IMR-90 (cell line): ENCODE results near the gene ZNF827. TPM values are rescaled to one million over a fixed set of nuclear protein-coding genes. Genes with fewer than 3 reads are reported as not detected.

ENCODE experiments used
- ATAC-seq: fragments of 200-7000 bp; cut with Tn5 transposase; 2 replicates; pipeline ENCODE4 v1.9.1; 2020; ENCODE audit warnings: low read depth, mild to moderate bottlenecking, moderate library complexity
- BruUV-seq: library from RNA; stranded (reverse); fragments of 400-500 nt; replicated peaks from 2 replicates; lab custom pipeline; 2021; lab: Mats Ljungman, UMichigan
- CTCF ChIA-PET: fragments of 300-600 bp; formaldehyde crosslinking; extraction: SDS; loops from one replicate; lab custom pipeline; 2021; ENCODE audit warnings: antibody characterized with exemption; lab: Yijun Ruan, JAX
- POLR2A ChIA-PET: fragments of 300-600 bp; sonication (Branson Sonifier 250); formaldehyde crosslinking; loops from one replicate; lab custom pipeline; 2022; ENCODE audit warnings: antibody characterized with exemption; ENCODE audit not compliant: unreplicated experiment; lab: Charles Lee
- DNase-seq: peaks from one replicate; pipeline ENCODE4 v3.0.0; 2013
- H2AFZ ChIP-seq: replicated peaks from 2 replicates; pipeline ENCODE3; 2013; ENCODE audit warnings: low read length, mild to moderate bottlenecking; ENCODE audit not compliant: poor library complexity
- H2AK5ac ChIP-seq: 2 replicates; pipeline ENCODE4 v1.6.1; 2013; ENCODE audit warnings: low read depth, low read length, inconsistent platforms
- H2AK9ac ChIP-seq: replicated peaks from 2 replicates; pipeline ENCODE3; 2013; ENCODE audit warnings: mild to moderate bottlenecking, low read depth, low read length, moderate library complexity; ENCODE audit not compliant: poor library complexity
- H2BK120ac ChIP-seq: 2 replicates; pipeline ENCODE4 v1.6.1; 2013; ENCODE audit warnings: low read depth, low read length, inconsistent platforms
- H2BK15ac ChIP-seq: 3 replicates; pipeline ENCODE4 v1.6.1; 2013; ENCODE audit warnings: low read depth, low read length, inconsistent platforms
- H2BK20ac ChIP-seq: 2 replicates; pipeline ENCODE4 v1.6.1; 2013; ENCODE audit warnings: low read depth, mild to moderate bottlenecking, inconsistent platforms, low read length, moderate library complexity
- H2BK5ac ChIP-seq: 2 replicates; pipeline ENCODE4 v1.6.1; 2013; ENCODE audit warnings: mild to moderate bottlenecking, low read depth, low read length, inconsistent platforms; ENCODE audit not compliant: poor library complexity, severe bottlenecking
- H3K14ac ChIP-seq: replicated peaks from 2 replicates; pipeline ENCODE4 v1.6.1; 2013; ENCODE audit warnings: low read depth, low read length, inconsistent platforms
- H3K18ac ChIP-seq: 2 replicates; pipeline ENCODE4 v1.6.1; 2013; ENCODE audit warnings: low read depth, low read length, control low read depth
- H3K23ac ChIP-seq: 2 replicates; pipeline ENCODE4 v1.6.1; 2013; ENCODE audit warnings: low read depth, low read length, inconsistent platforms
- H3K27ac ChIP-seq: 2 replicates; pipeline ENCODE4 v1.5.1; 2013; ENCODE audit warnings: mild to moderate bottlenecking, control low read depth, low read length; ENCODE audit not compliant: insufficient read depth
- H3K27me3 ChIP-seq: 2 replicates; pipeline ENCODE4 v1.6.1; 2013; ENCODE audit warnings: low read length; ENCODE audit not compliant: control insufficient read depth, insufficient read depth
- H3K36me3 ChIP-seq: 2 replicates; pipeline ENCODE4 v1.6.1; 2013; ENCODE audit warnings: low read length, mixed read lengths; ENCODE audit not compliant: control insufficient read depth, insufficient read depth
- H3K4ac ChIP-seq: 2 replicates; pipeline ENCODE4 v1.6.1; 2013; ENCODE audit warnings: low read depth, low read length, inconsistent platforms
- H3K4me1 ChIP-seq: 2 replicates; pipeline ENCODE4 v1.6.1; 2013; ENCODE audit warnings: low read length, mixed read lengths; ENCODE audit not compliant: control insufficient read depth, insufficient read depth
- H3K4me2 ChIP-seq: 2 replicates; pipeline ENCODE4 v1.6.1; 2013; ENCODE audit warnings: low read depth, mild to moderate bottlenecking, control low read depth, low read length, moderate library complexity
- H3K4me3 ChIP-seq: 2 replicates; pipeline ENCODE4 v1.5.1; 2013; ENCODE audit warnings: low read depth, mild to moderate bottlenecking, control low read depth, low read length, moderate library complexity; ENCODE audit not compliant: insufficient read depth
- H3K56ac ChIP-seq: 2 replicates; pipeline ENCODE4 v1.6.1; 2013; ENCODE audit warnings: low read length, inconsistent platforms; ENCODE audit not compliant: insufficient read depth; ENCODE audit errors: extremely low read depth
- H3K79me1 ChIP-seq, 2 experiments: 2 replicates each; pipeline ENCODE4 v1.6.1; 2013; ENCODE audit warnings: low read length in 2 of 2, inconsistent platforms in 1 of 2, low read depth in 1 of 2
- H3K9ac ChIP-seq: 2 replicates; pipeline ENCODE4 v1.6.1; 2013; ENCODE audit warnings: low read depth, low read length, control low read depth
- H3K9me1 ChIP-seq: 2 replicates; pipeline ENCODE4 v1.6.1; 2013; ENCODE audit warnings: low read length, inconsistent platforms; ENCODE audit not compliant: insufficient read depth
- H3K9me3 ChIP-seq: 2 replicates; pipeline ENCODE4 v1.6.1; 2013; ENCODE audit warnings: low read length; ENCODE audit not compliant: control insufficient read depth, insufficient read depth
- H4K20me1 ChIP-seq: 2 replicates; pipeline ENCODE4 v1.6.1; 2013; ENCODE audit warnings: low read length, inconsistent platforms; ENCODE audit not compliant: insufficient read depth
- H4K5ac ChIP-seq: 2 replicates; pipeline ENCODE4 v1.6.1; 2013; ENCODE audit warnings: mild to moderate bottlenecking, low read depth, low read length, control low read depth
- H4K8ac ChIP-seq, 2 experiments: 2 replicates each; pipeline ENCODE4 v1.6.1; 2013; ENCODE audit warnings: low read depth in 2 of 2, low read length in 2 of 2, control low read depth in 1 of 2, inconsistent platforms in 1 of 2
- H4K91ac ChIP-seq: 2 replicates; pipeline ENCODE4 v1.6.1; 2013; ENCODE audit warnings: low read depth, low read length, inconsistent platforms; ENCODE audit not compliant: insufficient read depth
- BHLHE40 ChIP-seq: fragments of 150-350 bp; IDR thresholded peaks from 2 replicates; pipeline ENCODE4 v1.6.1; 2016; ENCODE audit warnings: mild to moderate bottlenecking, low read depth, low read length
- CEBPB ChIP-seq: IDR thresholded peaks from 2 replicates; pipeline ENCODE4 v1.6.1; 2012; ENCODE audit warnings: low read depth, low read length, improper control_type of control experiment
- CHD1 ChIP-seq: IDR thresholded peaks from 2 replicates; pipeline ENCODE4 v1.6.1; 2012; ENCODE audit warnings: low read depth, low read length, improper control_type of control experiment
- ELK1 ChIP-seq: fragments of 150-350 bp; IDR thresholded peaks from 2 replicates; pipeline ENCODE4 v1.6.1; 2016; ENCODE audit warnings: low read depth, mild to moderate bottlenecking, low read length, moderate library complexity, borderline replicate concordance
- FOS ChIP-seq: fragments of 150-350 bp; IDR thresholded peaks from 2 replicates; pipeline ENCODE4 v1.6.1; 2016; ENCODE audit warnings: low read depth, low read length
- MAFK ChIP-seq: IDR thresholded peaks from 2 replicates; pipeline ENCODE4 v1.6.1; 2012; ENCODE audit warnings: low read depth, low read length, improper control_type of control experiment
- MAZ ChIP-seq: IDR thresholded peaks from 2 replicates; pipeline ENCODE4 v1.6.1; 2012; ENCODE audit warnings: low read depth, mild to moderate bottlenecking, low read length, improper control_type of control experiment, moderate library complexity, borderline replicate concordance
- MXI1 ChIP-seq: IDR thresholded peaks from 2 replicates; pipeline ENCODE4 v1.6.1; 2012; ENCODE audit warnings: low read depth, mild to moderate bottlenecking, low read length, moderate library complexity, borderline replicate concordance
- NFE2L2 ChIP-seq: fragments of 150-350 bp; IDR thresholded peaks from 2 replicates; pipeline ENCODE4 v1.6.1; 2016; ENCODE audit warnings: low read depth, mild to moderate bottlenecking, low read length
- POLR2A ChIP-seq: IDR thresholded peaks from 2 replicates; pipeline ENCODE4 v1.6.1; 2012; ENCODE audit warnings: mild to moderate bottlenecking, low read depth, low read length
- RAD21 ChIP-seq: IDR thresholded peaks from 2 replicates; pipeline ENCODE4 v1.6.1; 2012; ENCODE audit warnings: low read length, improper control_type of control experiment
- RCOR1 ChIP-seq: IDR thresholded peaks from 2 replicates; pipeline ENCODE4 v1.6.1; 2012; ENCODE audit warnings: mild to moderate bottlenecking, low read length, improper control_type of control experiment; ENCODE audit not compliant: insufficient replicate concordance
- RFX5 ChIP-seq: IDR thresholded peaks from 2 replicates; pipeline ENCODE4 v1.8.0; 2012; ENCODE audit warnings: low read depth, mild to moderate bottlenecking, low read length, moderate library complexity
- SMC3 ChIP-seq: fragments of 150-350 bp; IDR thresholded peaks from 2 replicates; pipeline ENCODE4 v1.6.1; 2016; ENCODE audit warnings: low read depth, mild to moderate bottlenecking, antibody characterized with exemption, low read length, moderate library complexity
- WGBS, 2 experiments: methylation state at CpG; one replicate each; pipeline versions ENCODE4 v1.1.5 to v1.1.7; 2013; ENCODE audit warnings: missing lambda C conversion rate in 2 of 2; ENCODE audit not compliant: insufficient read length in 1 of 2; ENCODE audit errors: extremely low coverage in 2 of 2; 5-methylcytosine and 5-hydroxymethylcytosine counted together
- dilution Hi-C: fragments of 300-500 bp; cut with HindIII; formaldehyde crosslinking; loops from one replicate; pipeline ENCODE4 v1.14.3; 2018; ENCODE audit warnings: low sequenced_read_pairs; ENCODE audit not compliant: unreplicated experiment
- in situ Hi-C: fragments of 300-500 bp; cut with MboI; formaldehyde crosslinking; loops from 3 replicates; pipeline ENCODE4 v1.14.3; 2019; ENCODE audit warnings: low sequenced_read_pairs, inconsistent platforms, mixed read lengths
- intact Hi-C: fragments of 100-400 bp; cut with micrococcal nuclease; formaldehyde crosslinking; loops from 2 replicates; pipeline ENCODE4 v1.10.0; 2022
- polyA plus RNA-seq, 3 experiments: library from polyadenylated mRNA; depleted of rRNA; stranded (reverse); fragments of >200 nt; gene quantifications; 2 replicates each; pipeline ENCODE4 v1.2.3, GENCODE V29; 2012; ENCODE audit warnings: low replicate concordance in 1 of 3
- total RNA-seq: library from RNA; depleted of rRNA; stranded (reverse); fragments of >200 nt; gene quantifications from 2 replicates; pipeline ENCODE4 v1.2.3, GENCODE V29; 2012
- TF ChIP-seq, protein P1 (sequence below): fragments of 150-350 bp; IDR thresholded peaks from 2 replicates; pipeline ENCODE4 v1.6.1; 2017; ENCODE audit warnings: mild to moderate bottlenecking, antibody characterized with exemption, low read length, low read depth
- TF ChIP-seq, protein P2 (sequence below): conservative IDR thresholded peaks from 2 replicates; pipeline ENCODE4 v1.5.1; 2012; ENCODE audit warnings: mild to moderate bottlenecking, low read depth, low read length, improper control_type of control experiment

Gene ZNF827
- total and polyA plus RNA-seq, 2 of the 4 experiments (the other 2 are of a cell fraction), result 6.6 to 31.7 TPM

- ATAC-seq (peak; percentile 12), DNase-seq (no peak)
- H3K4me3 ChIP-seq, result no peak overlapping the region
- no peak overlapping the region for H3K18ac ChIP-seq
- H2AK5ac ChIP-seq, result peak overlapping the region; percentile 62
- no peaks in the 10 kb centered on the region for H4K20me1 ChIP-seq
- POLR2A ChIA-PET, result interaction anchor here (0.5 kb wide), 1 partner anchor 23 kb away, joined by 3 read pairs; no protein-coding TSS in a partner anchor
- peak overlapping the region; percentile 72; the same call in 2 of the 3 replicates for H2BK15ac ChIP-seq
- H3K4me1 ChIP-seq, result peaks cover 3% of the 10 kb centered on the region
- peaks cover 9% of the 10 kb centered on the region for H3K9me1 ChIP-seq
- intact Hi-C loops, result no loop called here
- H3K79me1 ChIP-seq, result peaks cover 5 to 11% of the 10 kb centered on the region in 2 experiments; a peak in 1 of 4 replicates
- CTCF ChIA-PET, result interaction anchor here (2.6 kb wide), 1 partner anchor 44 kb away, joined by 6 read pairs; no protein-coding TSS in a partner anchor
- H3K4me2 ChIP-seq, result no peak overlapping the region
- no peaks in the 10 kb centered on the region for H3K9me3 ChIP-seq
- 0 out of 2 replicates have a peak overlapping the region, but pooled peaks have one; percentile 7 for H3K23ac ChIP-seq
- H3K4ac ChIP-seq, result peak overlapping the region; percentile 86
- peak overlapping the region; percentile 35; the same call in 1 of the 2 replicates for H3K14ac ChIP-seq
- no peaks in the 10 kb centered on the region for H3K27me3 ChIP-seq
- dilution Hi-C loops, result no loop called here
- H4K91ac ChIP-seq, result peak overlapping the region; percentile 70
- no TSS peak for BruUV-seq
- H2AFZ ChIP-seq, result no peak overlapping the region
- H3K36me3 ChIP-seq, result peaks cover 14% of the 10 kb centered on the region
- 100% methylated on average over 1 of the region's 6 CpGs; no CpG with 5 or more reads in 1 of the 2 experiments for WGBS, 2 experiments
- in situ Hi-C loops, result no loop called here
- H2BK20ac ChIP-seq, result peak overlapping the region; percentile 86
- H2AK9ac ChIP-seq, result peak overlapping the region; percentile 45
- H2BK5ac ChIP-seq, result peak overlapping the region; percentile 67
- peak overlapping the region; percentile 43 for H3K27ac ChIP-seq
- H3K9ac ChIP-seq, result no peak overlapping the region
- TF ChIP-seq RAD21 (no peak), MAFK (no peak), ELK1 (no peak), MXI1 (no peak), RCOR1 (no peak), FOS (no peak), CHD1 (no peak), SMC3 (no peak), POLR2A (no peak), BHLHE40 (no peak), CEBPB (no peak), MAZ (no peak), RFX5 (no peak), NFE2L2 (no peak)
- TF ChIP-seq, protein P1, sequence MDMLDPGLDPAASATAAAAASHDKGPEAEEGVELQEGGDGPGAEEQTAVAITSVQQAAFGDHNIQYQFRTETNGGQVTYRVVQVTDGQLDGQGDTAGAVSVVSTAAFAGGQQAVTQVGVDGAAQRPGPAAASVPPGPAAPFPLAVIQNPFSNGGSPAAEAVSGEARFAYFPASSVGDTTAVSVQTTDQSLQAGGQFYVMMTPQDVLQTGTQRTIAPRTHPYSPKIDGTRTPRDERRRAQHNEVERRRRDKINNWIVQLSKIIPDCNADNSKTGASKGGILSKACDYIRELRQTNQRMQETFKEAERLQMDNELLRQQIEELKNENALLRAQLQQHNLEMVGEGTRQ, result no peak
- TF ChIP-seq, protein P2, sequence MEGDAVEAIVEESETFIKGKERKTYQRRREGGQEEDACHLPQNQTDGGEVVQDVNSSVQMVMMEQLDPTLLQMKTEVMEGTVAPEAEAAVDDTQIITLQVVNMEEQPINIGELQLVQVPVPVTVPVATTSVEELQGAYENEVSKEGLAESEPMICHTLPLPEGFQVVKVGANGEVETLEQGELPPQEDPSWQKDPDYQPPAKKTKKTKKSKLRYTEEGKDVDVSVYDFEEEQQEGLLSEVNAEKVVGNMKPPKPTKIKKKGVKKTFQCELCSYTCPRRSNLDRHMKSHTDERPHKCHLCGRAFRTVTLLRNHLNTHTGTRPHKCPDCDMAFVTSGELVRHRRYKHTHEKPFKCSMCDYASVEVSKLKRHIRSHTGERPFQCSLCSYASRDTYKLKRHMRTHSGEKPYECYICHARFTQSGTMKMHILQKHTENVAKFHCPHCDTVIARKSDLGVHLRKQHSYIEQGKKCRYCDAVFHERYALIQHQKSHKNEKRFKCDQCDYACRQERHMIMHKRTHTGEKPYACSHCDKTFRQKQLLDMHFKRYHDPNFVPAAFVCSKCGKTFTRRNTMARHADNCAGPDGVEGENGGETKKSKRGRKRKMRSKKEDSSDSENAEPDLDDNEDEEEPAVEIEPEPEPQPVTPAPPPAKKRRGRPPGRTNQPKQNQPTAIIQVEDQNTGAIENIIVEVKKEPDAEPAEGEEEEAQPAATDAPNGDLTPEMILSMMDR, result no peak
- peak overlapping the region in 1 of 2 experiments; percentile 80; a peak in 3 of 4 replicates for H4K8ac ChIP-seq
- H2BK120ac ChIP-seq, result peak overlapping the region; percentile 78
- H3K56ac ChIP-seq, result peak overlapping the region; percentile 44; the same call in 1 of the 2 replicates
- H4K5ac ChIP-seq, result no peak overlapping the region
Observed at GRCh38 chr4:145843639-145844038, 95.0 kb downstream of the ZNF827 start.
